ENCODE data around the gene KCP.

DNA sequence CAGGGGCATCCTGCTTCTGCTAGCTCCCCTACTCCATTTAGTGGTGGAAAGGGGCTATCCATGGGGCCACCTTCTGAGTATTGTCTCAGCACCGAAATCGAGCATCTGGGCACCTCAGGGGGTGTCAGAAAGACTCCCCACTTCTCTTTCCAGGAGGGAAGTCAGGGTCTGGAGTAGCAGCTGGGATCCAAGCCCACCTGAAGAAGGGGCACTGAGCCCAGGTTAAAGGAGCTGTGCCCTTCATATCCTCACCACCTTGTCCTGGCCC, 77.7 kb downstream of the KCP start:
- TF ChIP-seq, protein P1, sequence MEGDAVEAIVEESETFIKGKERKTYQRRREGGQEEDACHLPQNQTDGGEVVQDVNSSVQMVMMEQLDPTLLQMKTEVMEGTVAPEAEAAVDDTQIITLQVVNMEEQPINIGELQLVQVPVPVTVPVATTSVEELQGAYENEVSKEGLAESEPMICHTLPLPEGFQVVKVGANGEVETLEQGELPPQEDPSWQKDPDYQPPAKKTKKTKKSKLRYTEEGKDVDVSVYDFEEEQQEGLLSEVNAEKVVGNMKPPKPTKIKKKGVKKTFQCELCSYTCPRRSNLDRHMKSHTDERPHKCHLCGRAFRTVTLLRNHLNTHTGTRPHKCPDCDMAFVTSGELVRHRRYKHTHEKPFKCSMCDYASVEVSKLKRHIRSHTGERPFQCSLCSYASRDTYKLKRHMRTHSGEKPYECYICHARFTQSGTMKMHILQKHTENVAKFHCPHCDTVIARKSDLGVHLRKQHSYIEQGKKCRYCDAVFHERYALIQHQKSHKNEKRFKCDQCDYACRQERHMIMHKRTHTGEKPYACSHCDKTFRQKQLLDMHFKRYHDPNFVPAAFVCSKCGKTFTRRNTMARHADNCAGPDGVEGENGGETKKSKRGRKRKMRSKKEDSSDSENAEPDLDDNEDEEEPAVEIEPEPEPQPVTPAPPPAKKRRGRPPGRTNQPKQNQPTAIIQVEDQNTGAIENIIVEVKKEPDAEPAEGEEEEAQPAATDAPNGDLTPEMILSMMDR (IDR thresholded peaks at IDR 0.05; ENCODE audit: low read depth, low read length), result no peak
- no peak for TF ChIP-seq POLR2A (IDR thresholded peaks at IDR 0.05; ENCODE audit: extremely low read depth, insufficient read length)
- TF ChIP-seq, protein P2, sequence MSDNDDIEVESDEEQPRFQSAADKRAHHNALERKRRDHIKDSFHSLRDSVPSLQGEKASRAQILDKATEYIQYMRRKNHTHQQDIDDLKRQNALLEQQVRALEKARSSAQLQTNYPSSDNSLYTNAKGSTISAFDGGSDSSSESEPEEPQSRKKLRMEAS (IDR thresholded peaks at IDR 0.05; ENCODE audit: low read depth, low read length), result no peak
- no peak for TF ChIP-seq MYC (IDR thresholded peaks at IDR 0.05; ENCODE audit: low read depth, low read length)

Measured in NB4 (cell line).